HEK293T (cell line): ENCODE measurements around the gene STX18.

ENCODE experiments used
- CTBP1 ChIP-seq: fragments of 450-650 bp; IDR thresholded peaks from 2 replicates; pipeline ENCODE4 v1.6.1; 2016; ENCODE audit warnings: borderline replicate concordance
- FOXA1 ChIP-seq: fragments of 450-650 bp; IDR thresholded peaks from 2 replicates; pipeline ENCODE4 v1.6.1; 2016; ENCODE audit warnings: mild to moderate bottlenecking
- HDGF ChIP-seq: fragments of 450-650 bp; IDR thresholded peaks from 2 replicates; pipeline ENCODE4 v1.6.1; 2017; ENCODE audit warnings: antibody characterized with exemption, borderline replicate concordance
- L3MBTL2 ChIP-seq: fragments of 450-650 bp; conservative IDR thresholded peaks from 2 replicates; pipeline ENCODE4 v1.6.1; 2016; ENCODE audit warnings: mild to moderate bottlenecking
- SP1 ChIP-seq: fragments of 450-650 bp; IDR thresholded peaks from 2 replicates; pipeline ENCODE4 v1.6.1; 2017
- SUZ12 ChIP-seq: fragments of 450-650 bp; IDR thresholded peaks from 2 replicates; pipeline ENCODE4 v1.6.1; 2016; ENCODE audit warnings: mild to moderate bottlenecking
- ZNF384 ChIP-seq: fragments of 450-650 bp; IDR thresholded peaks from 2 replicates; pipeline ENCODE4 v1.6.1; 2016
- TF ChIP-seq, protein P1 (sequence below): fragments of 450-650 bp; IDR thresholded peaks from 2 replicates; pipeline ENCODE4 v1.6.1; 2016

GRCh38 chr4:4436244-4436823 is 105.5 kb downstream of the STX18 start:
- TF ChIP-seq CTBP1 (no peak), SUZ12 (no peak), SP1 (no peak), L3MBTL2 (no peak), ZNF384 (no peak), FOXA1 (no peak), HDGF (no peak)
- TF ChIP-seq, protein P1, sequence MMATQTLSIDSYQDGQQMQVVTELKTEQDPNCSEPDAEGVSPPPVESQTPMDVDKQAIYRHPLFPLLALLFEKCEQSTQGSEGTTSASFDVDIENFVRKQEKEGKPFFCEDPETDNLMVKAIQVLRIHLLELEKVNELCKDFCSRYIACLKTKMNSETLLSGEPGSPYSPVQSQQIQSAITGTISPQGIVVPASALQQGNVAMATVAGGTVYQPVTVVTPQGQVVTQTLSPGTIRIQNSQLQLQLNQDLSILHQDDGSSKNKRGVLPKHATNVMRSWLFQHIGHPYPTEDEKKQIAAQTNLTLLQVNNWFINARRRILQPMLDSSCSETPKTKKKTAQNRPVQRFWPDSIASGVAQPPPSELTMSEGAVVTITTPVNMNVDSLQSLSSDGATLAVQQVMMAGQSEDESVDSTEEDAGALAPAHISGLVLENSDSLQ = no peak
